Skin of body (tissue), 2 donors: Measurements from ENCODE around the gene FAM118A. TPM values are rescaled to one million over a fixed set of nuclear protein-coding genes. Genes with fewer than 3 reads are reported as not detected.
"Not testable (repeated sequence)": the region's sequence is repeated elsewhere in the genome, so short reads cannot be mapped to it uniquely, and the experiment has no call there.

Experiments used
- DNase-seq: peaks from one replicate; lab custom pipeline; 2025; lab: John Stamatoyannopoulos, UW
- total RNA-seq: library from RNA; depleted of rRNA; stranded (reverse); fragments of >200 nt; gene quantifications from one replicate; pipeline ENCODE4 v1.2.3, GENCODE V29; 2014

The FAM118A gene
- total RNA-seq, result 36.7 TPM

- peak; percentile 86 for DNase-seq
Measured at GRCh38 chr22:45309422-45310227, at the start of gene FAM118A. Gene FAM118A (plus strand): TSS chr22:45309934. CDS start chr22:45322380, 12,446 bp downstream.

- not testable (repeated sequence) for DNase-seq
Measured at GRCh38 chr22:45260395-45260759, 49.4 kb upstream of the FAM118A start.

GRCh38 chr22:45261407-45262088, 48.2 kb upstream of the FAM118A start:
- DNase-seq, result no peak

- DNase-seq, result no peak
Measured at GRCh38 chr22:45262195-45262930, 47.4 kb upstream of the FAM118A start.

- DNase-seq, result no peak
Measured at GRCh38 chr22:45262931-45263462, 46.7 kb upstream of the FAM118A start.

- DNase-seq, result peak; percentile 48
Measured at GRCh38 chr22:45263463-45264269, 46.1 kb upstream of the FAM118A start.

- DNase-seq, result no peak
Measured at GRCh38 chr22:45265535-45265934, 44.2 kb upstream of the FAM118A start.

- no peak for DNase-seq
Measured at GRCh38 chr22:45268167-45268957, 41.4 kb upstream of the FAM118A start.

- peak; percentile 85 for DNase-seq
Measured at GRCh38 chr22:45268958-45269844, 40.5 kb upstream of the FAM118A start.

GRCh38 chr22:45270095-45271020, 39.4 kb upstream of the FAM118A start:
- DNase-seq, result no peak

GRCh38 chr22:45271667-45272201, 38.0 kb upstream of the FAM118A start:
- DNase-seq, result no peak

GRCh38 chr22:45272498-45272897, 37.2 kb upstream of the FAM118A start:
- DNase-seq, result no peak

- no peak for DNase-seq
Measured at GRCh38 chr22:45273452-45274075, 36.2 kb upstream of the FAM118A start.

GRCh38 chr22:45276507-45277105, 33.1 kb upstream of the FAM118A start:
- DNase-seq, result no peak

- not testable (repeated sequence) for DNase-seq
Measured at GRCh38 chr22:45277720-45278119, 32.0 kb upstream of the FAM118A start.

- DNase-seq, result no peak
Measured at GRCh38 chr22:45278125-45278524, 31.6 kb upstream of the FAM118A start.

GRCh38 chr22:45280587-45280980, 29.1 kb upstream of the FAM118A start:
- no peak for DNase-seq
